ENCODE data around the gene MYH7. TPM values are rescaled to one million over a fixed set of nuclear protein-coding genes. Genes with fewer than 3 reads are reported as not detected.

The MYH7 gene
- total RNA-seq, 1 experiment from 2014 or later = not detected

DNA sequence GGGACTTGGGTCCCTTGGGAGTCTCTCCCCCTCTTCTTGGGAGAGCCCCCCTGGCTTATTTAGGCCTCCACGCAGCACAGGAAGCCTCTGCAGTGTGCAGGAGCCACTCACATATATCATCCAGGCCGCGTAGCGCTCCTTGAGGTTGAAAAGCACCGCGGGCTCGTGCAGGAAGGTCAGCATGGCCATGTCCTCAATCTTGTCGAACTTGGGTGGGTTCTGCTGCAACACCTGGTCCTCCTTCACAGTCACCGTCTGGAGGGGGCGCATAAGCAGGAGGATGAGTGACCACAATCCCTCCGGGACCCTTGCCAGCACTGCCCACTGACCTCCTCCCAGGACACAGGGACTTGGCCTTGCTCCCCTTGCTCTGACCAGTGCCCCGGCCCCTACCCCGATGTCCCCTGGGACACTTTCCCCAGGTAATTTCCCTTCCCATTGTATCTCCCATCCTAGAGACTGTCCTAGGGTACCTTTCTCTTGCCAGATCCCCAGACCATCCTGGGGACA is 29.9 kb downstream of the MYH7 start:
- Mint-ChIP-seq H3K4me3 (ENCODE audit: unreplicated experiment) (no peak overlapping the region), H3K27ac (ENCODE audit: low read depth, unreplicated experiment) (no peak overlapping the region), H3K36me3 (ENCODE audit: insufficient read depth, unreplicated experiment) (peaks cover 4% of the 10 kb centered on the region), H3K9me3 (ENCODE audit: unreplicated experiment) (no peaks in the 10 kb centered on the region), H3K4me1 (ENCODE audit: insufficient read depth, unreplicated experiment) (no peaks in the 10 kb centered on the region), H3K27me3 (ENCODE audit: insufficient read depth, unreplicated experiment) (peaks cover 85% of the 10 kb centered on the region)
- intact Hi-C loops (cut with micrococcal nuclease) = no loop called here
- ChIA-PET POLR2A (interaction anchor here (1.0 kb wide), 1 partner anchor 11 kb away, joined by 3 read pairs; no protein-coding TSS in a partner anchor), CTCF (interaction anchor here (1.4 kb wide), 1 partner anchor 26 kb away, joined by 5 read pairs; no protein-coding TSS in a partner anchor)
- TF ChIP-seq, protein P1, sequence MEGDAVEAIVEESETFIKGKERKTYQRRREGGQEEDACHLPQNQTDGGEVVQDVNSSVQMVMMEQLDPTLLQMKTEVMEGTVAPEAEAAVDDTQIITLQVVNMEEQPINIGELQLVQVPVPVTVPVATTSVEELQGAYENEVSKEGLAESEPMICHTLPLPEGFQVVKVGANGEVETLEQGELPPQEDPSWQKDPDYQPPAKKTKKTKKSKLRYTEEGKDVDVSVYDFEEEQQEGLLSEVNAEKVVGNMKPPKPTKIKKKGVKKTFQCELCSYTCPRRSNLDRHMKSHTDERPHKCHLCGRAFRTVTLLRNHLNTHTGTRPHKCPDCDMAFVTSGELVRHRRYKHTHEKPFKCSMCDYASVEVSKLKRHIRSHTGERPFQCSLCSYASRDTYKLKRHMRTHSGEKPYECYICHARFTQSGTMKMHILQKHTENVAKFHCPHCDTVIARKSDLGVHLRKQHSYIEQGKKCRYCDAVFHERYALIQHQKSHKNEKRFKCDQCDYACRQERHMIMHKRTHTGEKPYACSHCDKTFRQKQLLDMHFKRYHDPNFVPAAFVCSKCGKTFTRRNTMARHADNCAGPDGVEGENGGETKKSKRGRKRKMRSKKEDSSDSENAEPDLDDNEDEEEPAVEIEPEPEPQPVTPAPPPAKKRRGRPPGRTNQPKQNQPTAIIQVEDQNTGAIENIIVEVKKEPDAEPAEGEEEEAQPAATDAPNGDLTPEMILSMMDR (IDR thresholded peaks at IDR 0.05; ENCODE audit: unreplicated experiment) = no peak
- no peak for DNase-seq (ENCODE audit: unreplicated experiment)
- BruUV-seq (replicated peaks) = no TSS peak

DNA sequence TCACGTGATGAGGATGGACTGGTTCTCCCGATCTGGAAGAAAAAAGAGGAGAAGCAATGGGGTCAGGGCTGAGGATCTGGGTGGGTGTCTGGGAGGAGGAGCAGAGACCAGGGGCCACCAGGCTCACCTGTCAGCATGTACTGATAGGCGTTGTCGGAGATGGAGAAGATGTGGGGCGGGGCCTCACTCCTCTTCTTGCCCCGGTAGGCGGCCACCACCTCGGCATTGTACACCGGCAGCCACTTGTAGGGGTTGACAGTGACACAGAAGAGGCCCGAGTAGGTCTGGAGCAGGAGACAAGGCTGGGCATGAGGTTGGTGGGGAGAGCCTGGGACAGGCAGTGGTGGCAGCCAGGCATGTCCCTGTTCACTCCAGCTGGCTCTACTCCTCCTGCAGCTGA is 30.4 kb downstream of the MYH7 start:
- Mint-ChIP-seq H3K27me3 (ENCODE audit: insufficient read depth, unreplicated experiment) (peaks cover 81% of the 10 kb centered on the region), H3K4me3 (ENCODE audit: unreplicated experiment) (no peak overlapping the region), H3K4me1 (ENCODE audit: insufficient read depth, unreplicated experiment) (no peaks in the 10 kb centered on the region), H3K9me3 (ENCODE audit: unreplicated experiment) (no peaks in the 10 kb centered on the region), H3K27ac (ENCODE audit: low read depth, unreplicated experiment) (no peak overlapping the region), H3K36me3 (ENCODE audit: insufficient read depth, unreplicated experiment) (peaks cover 6% of the 10 kb centered on the region)
- intact Hi-C loops (cut with micrococcal nuclease) = no loop called here
- TF ChIP-seq, protein P1 (IDR thresholded peaks at IDR 0.05; ENCODE audit: unreplicated experiment) = no peak
- no TSS peak for BruUV-seq (replicated peaks)
- DNase-seq (ENCODE audit: unreplicated experiment) = no peak
- CTCF ChIA-PET = no interaction called here
- POLR2A ChIA-PET = no interaction called here

DNA sequence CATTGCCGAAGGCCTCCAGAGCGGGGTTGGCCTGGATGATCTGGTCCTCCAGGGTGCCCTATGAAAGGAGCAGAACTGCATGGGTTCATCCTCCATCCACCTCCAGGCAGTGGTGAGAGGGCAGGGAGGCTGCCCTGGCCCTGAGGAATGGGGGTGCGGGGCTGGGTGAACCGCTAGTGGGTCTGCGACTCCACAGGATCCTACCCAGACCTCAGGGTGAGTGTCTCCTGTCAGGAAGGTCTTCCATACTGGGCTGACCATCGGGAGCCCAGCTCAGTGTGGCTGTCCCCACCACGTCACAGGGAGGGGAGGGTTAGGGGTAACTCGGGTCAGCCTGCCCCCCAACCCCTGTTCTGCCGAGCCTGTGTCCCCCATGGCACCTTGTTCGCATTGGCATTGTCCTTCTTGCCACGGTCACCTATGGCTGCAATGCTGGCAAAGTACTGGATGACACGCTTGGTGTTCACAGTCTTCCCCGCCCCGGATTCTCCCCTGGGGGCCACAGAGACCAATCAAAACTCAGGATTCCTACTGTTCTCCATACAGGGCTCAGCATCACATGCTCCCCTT is 31.0 kb downstream of the MYH7 start:
- intact Hi-C loops (cut with micrococcal nuclease) = no loop called here
- Mint-ChIP-seq H3K4me3 (ENCODE audit: unreplicated experiment) (no peak overlapping the region), H3K4me1 (ENCODE audit: insufficient read depth, unreplicated experiment) (no peaks in the 10 kb centered on the region), H3K9me3 (ENCODE audit: unreplicated experiment) (no peaks in the 10 kb centered on the region), H3K27me3 (ENCODE audit: insufficient read depth, unreplicated experiment) (peaks cover 80% of the 10 kb centered on the region), H3K27ac (ENCODE audit: low read depth, unreplicated experiment) (no peak overlapping the region), H3K36me3 (ENCODE audit: insufficient read depth, unreplicated experiment) (peaks cover 6% of the 10 kb centered on the region)
- ChIA-PET POLR2A (no interaction called here), CTCF (no interaction called here)
- BruUV-seq (replicated peaks) = no TSS peak
- DNase-seq (ENCODE audit: unreplicated experiment) = no peak
- TF ChIP-seq, protein P1 (IDR thresholded peaks at IDR 0.05; ENCODE audit: unreplicated experiment) = no peak

DNA sequence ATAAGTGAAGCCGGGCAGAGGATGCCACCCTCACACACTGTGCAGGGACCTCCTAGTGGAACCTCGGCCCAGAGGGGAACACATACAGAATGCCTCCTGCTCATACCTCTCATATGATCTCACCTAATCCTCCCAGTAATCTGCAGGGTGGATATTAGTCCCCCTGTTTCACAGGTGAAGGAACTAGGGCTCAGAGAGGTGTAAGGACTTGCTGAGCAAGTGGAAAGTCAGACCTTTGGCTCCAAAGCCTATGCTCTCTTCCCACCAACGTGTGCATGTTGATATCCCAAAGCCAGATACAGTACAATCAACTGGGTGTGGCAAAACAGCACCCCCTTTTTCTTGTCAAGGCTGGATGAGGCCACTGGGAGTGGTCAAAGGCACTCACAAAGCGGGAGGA is 31.6 kb downstream of the MYH7 start:
- no peaks in the 10 kb centered on the region for H3K4me1 Mint-ChIP-seq (ENCODE audit: insufficient read depth, unreplicated experiment)
- intact Hi-C loops (cut with micrococcal nuclease) = no loop called here
- H3K27ac Mint-ChIP-seq (ENCODE audit: low read depth, unreplicated experiment) = no peak overlapping the region
- ChIA-PET CTCF (no interaction called here), POLR2A (no interaction called here)
- DNase-seq (ENCODE audit: unreplicated experiment) = no peak
- no peak overlapping the region for H3K4me3 Mint-ChIP-seq (ENCODE audit: unreplicated experiment)
- TF ChIP-seq, protein P1 (IDR thresholded peaks at IDR 0.05; ENCODE audit: unreplicated experiment) = no peak
- H3K36me3 Mint-ChIP-seq (ENCODE audit: insufficient read depth, unreplicated experiment) = peaks cover 6% of the 10 kb centered on the region
- no TSS peak for BruUV-seq (replicated peaks)
- H3K9me3 Mint-ChIP-seq (ENCODE audit: unreplicated experiment) = no peaks in the 10 kb centered on the region
- H3K27me3 Mint-ChIP-seq (ENCODE audit: insufficient read depth, unreplicated experiment) = peaks cover 75% of the 10 kb centered on the region
